ENCODE measurements around the gene RPS6KA5. TPM values are rescaled to one million over a fixed set of nuclear protein-coding genes. Genes with fewer than 3 reads are reported as not detected.

Gene RPS6KA5
- total and polyA plus RNA-seq, 7 experiments from 2014 or later: 17.7 to 43.5 (median 34.1) TPM

DNA sequence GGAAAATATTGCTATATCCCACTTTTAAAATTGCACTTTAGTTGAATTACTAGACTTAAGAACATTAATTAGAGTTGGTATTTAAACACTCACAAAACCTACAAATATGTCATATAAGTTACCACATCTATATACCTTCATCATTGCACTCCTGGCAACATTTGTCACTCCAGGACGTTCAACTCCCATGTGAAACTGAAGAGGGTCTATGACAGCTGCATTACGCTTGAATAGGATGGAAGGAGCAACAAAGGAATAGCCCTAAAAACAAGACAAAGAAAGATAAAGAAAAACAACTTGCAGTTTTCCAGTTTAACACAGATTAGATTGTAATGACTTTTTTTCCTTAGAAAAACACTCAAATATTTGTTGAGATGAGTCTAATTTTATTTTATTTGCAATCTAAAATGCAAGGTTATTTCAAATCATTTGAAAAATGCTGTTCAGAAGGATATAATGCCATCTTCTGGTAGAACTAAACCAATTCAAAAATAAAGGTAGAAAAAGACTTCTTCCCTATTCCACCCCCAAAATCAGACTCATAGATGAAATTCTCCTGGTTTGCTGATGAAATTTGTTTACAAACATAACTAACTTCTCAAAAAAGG lies 159.9 kb downstream of the RPS6KA5 start:
- no peaks in the 10 kb centered on the region for H3K27me3 ChIP-seq (ENCODE audit: control insufficient read depth in 2 of 2, insufficient read depth in 2 of 2, low read length in 2 of 2)
- no peaks in the 10 kb centered on the region for H3K4me1 ChIP-seq (ENCODE audit: control insufficient read depth in 2 of 2, insufficient read depth in 2 of 2, low read length in 2 of 2)
- no peaks in the 10 kb centered on the region for H3K9me3 ChIP-seq (ENCODE audit: control insufficient read depth in 2 of 3, low read length in 3 of 3)
- no peak overlapping the region for H3K4me3 ChIP-seq (ENCODE audit: low read length)
- peaks cover 4 to 35% (median 29%) of the 10 kb centered on the region in 5 donors for H3K36me3 Mint-ChIP-seq
- no peak for DNase-seq
- no peak overlapping the region for H3K4me3 Mint-ChIP-seq
- H3K9me3 Mint-ChIP-seq: no peaks in the 10 kb centered on the region
- H3K27ac ChIP-seq (ENCODE audit: low read depth, low read length): no peak overlapping the region
- ChIA-PET CTCF (interaction anchor here (1.4 to 5.4 kb wide), 2 partner anchors 271 to 273 kb away, joined by 3 to 155 read pairs; no protein-coding TSS in a partner anchor), POLR2A (no interaction called here)
- H3K27me3 Mint-ChIP-seq: no peaks in the 10 kb centered on the region
- intact Hi-C loops (cut with micrococcal nuclease): loop anchor here in 1 of 2 donors (10.0 kb wide), 1 partner anchor 244 kb away; no protein-coding TSS in a partner anchor
- H3K4me1 Mint-ChIP-seq: peaks cover 0 to 14% (median 0%) of the 10 kb centered on the region in 7 donors
- no peak for ATAC-seq
- H3K36me3 ChIP-seq (ENCODE audit: control insufficient read depth in 2 of 3, insufficient read depth in 3 of 3, low read length in 3 of 3): peaks cover 11 to 37% (median 16%) of the 10 kb centered on the region in 3 experiments
- H3K27ac Mint-ChIP-seq: peak overlapping the region in 1 of 9 donors; percentile 20

GRCh38 chr14:90897022-90897421 lies 163.4 kb downstream of the RPS6KA5 start:
- Histone ChIP-seq H3K4me3 (ENCODE audit: low read length) (no peak overlapping the region), H3K9me3 (ENCODE audit: control insufficient read depth in 2 of 3, low read length in 3 of 3) (no peaks in the 10 kb centered on the region), H3K36me3 (ENCODE audit: control insufficient read depth in 2 of 3, insufficient read depth in 3 of 3, low read length in 3 of 3) (peaks cover 11 to 45% (median 16%) of the 10 kb centered on the region in 3 experiments), H3K4me1 (ENCODE audit: control insufficient read depth in 2 of 2, insufficient read depth in 2 of 2, low read length in 2 of 2) (no peaks in the 10 kb centered on the region), H3K27ac (ENCODE audit: low read depth, low read length) (no peak overlapping the region), H3K27me3 (ENCODE audit: control insufficient read depth in 2 of 2, insufficient read depth in 2 of 2, low read length in 2 of 2) (no peaks in the 10 kb centered on the region)
- intact Hi-C loops (cut with micrococcal nuclease): no loop called here
- H3K4me1 Mint-ChIP-seq: no peaks in the 10 kb centered on the region
- CTCF ChIA-PET: interaction anchor here (2.1 kb wide), 1 partner anchor 276 kb away, joined by 9 read pairs; no protein-coding TSS in a partner anchor
- H3K4me3 Mint-ChIP-seq: no peak overlapping the region
- H3K27me3 Mint-ChIP-seq: no peaks in the 10 kb centered on the region
- no peak for ATAC-seq
- H3K27ac Mint-ChIP-seq: peak overlapping the region in 1 of 9 donors; percentile 9
- H3K9me3 Mint-ChIP-seq: no peaks in the 10 kb centered on the region
- H3K36me3 Mint-ChIP-seq: peaks cover 11 to 44% (median 34%) of the 10 kb centered on the region in 5 donors
- no peak for DNase-seq
- POLR2A ChIA-PET: no interaction called here

DNA sequence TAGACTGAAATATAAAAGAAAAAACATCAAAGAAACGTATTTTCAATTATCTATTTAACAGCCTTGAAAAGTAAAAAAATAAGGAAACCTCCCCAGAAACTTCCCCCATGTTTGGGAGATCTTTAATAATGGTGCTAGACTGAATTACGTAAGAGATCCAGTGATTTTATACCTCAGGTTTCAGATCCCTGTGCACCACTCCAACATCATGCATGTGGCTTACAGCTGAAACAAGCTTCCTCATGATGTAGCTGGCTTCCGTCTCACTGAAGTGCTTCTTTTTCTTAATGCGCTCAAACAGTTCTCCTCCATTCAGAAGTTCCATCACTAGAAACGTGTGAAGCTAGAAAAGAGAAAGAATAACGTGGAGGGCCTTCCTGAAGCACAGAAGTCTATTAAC lies 166.2 kb downstream of the RPS6KA5 start:
- peaks cover 7 to 42% (median 38%) of the 10 kb centered on the region in 5 donors for H3K36me3 Mint-ChIP-seq
- Histone ChIP-seq H3K36me3 (ENCODE audit: control insufficient read depth in 2 of 3, insufficient read depth in 3 of 3, low read length in 3 of 3) (peaks cover 10 to 49% (median 11%) of the 10 kb centered on the region in 3 experiments), H3K4me1 (ENCODE audit: control insufficient read depth in 2 of 2, insufficient read depth in 2 of 2, low read length in 2 of 2) (no peaks in the 10 kb centered on the region), H3K9me3 (ENCODE audit: control insufficient read depth in 2 of 3, low read length in 3 of 3) (no peaks in the 10 kb centered on the region), H3K27me3 (ENCODE audit: control insufficient read depth in 2 of 2, insufficient read depth in 2 of 2, low read length in 2 of 2) (no peaks in the 10 kb centered on the region), H3K27ac (ENCODE audit: low read depth, low read length) (no peak overlapping the region), H3K4me3 (ENCODE audit: low read length) (no peak overlapping the region)
- intact Hi-C loops (cut with micrococcal nuclease): no loop called here
- ChIA-PET POLR2A (no interaction called here), CTCF (interaction anchor here (0.9 kb wide), 1 partner anchor 280 kb away, joined by 3 read pairs; no protein-coding TSS in a partner anchor)
- H3K27me3 Mint-ChIP-seq: no peaks in the 10 kb centered on the region
- ATAC-seq: no peak
- DNase-seq: no peak
- H3K27ac Mint-ChIP-seq: no peak overlapping the region
- no peaks in the 10 kb centered on the region for H3K9me3 Mint-ChIP-seq
- H3K4me1 Mint-ChIP-seq: no peaks in the 10 kb centered on the region
- H3K4me3 Mint-ChIP-seq: no peak overlapping the region

- Mint-ChIP-seq H3K4me3 (no peak overlapping the region), H3K27ac (no peak overlapping the region), H3K4me1 (no peaks in the 10 kb centered on the region), H3K27me3 (no peaks in the 10 kb centered on the region), H3K36me3 (peaks cover 7 to 39% (median 34%) of the 10 kb centered on the region in 5 donors), H3K9me3 (no peaks in the 10 kb centered on the region)
- Histone ChIP-seq H3K27ac (ENCODE audit: low read depth, low read length) (no peak overlapping the region), H3K4me1 (ENCODE audit: control insufficient read depth in 2 of 2, insufficient read depth in 2 of 2, low read length in 2 of 2) (no peaks in the 10 kb centered on the region), H3K9me3 (ENCODE audit: control insufficient read depth in 2 of 3, low read length in 3 of 3) (no peaks in the 10 kb centered on the region), H3K27me3 (ENCODE audit: control insufficient read depth in 2 of 2, insufficient read depth in 2 of 2, low read length in 2 of 2) (no peaks in the 10 kb centered on the region), H3K36me3 (ENCODE audit: control insufficient read depth in 2 of 3, insufficient read depth in 3 of 3, low read length in 3 of 3) (peaks cover 5 to 42% (median 5%) of the 10 kb centered on the region in 3 experiments), H3K4me3 (ENCODE audit: low read length) (no peak overlapping the region)
- no peak for ATAC-seq
- ChIA-PET POLR2A (interaction anchor here (0.6 kb wide), 1 partner anchor 37 kb away, joined by 3 read pairs; no protein-coding TSS in a partner anchor), CTCF (interaction anchor here (0.9 kb wide), 1 partner anchor 281 kb away, joined by 3 read pairs; no protein-coding TSS in a partner anchor)
- DNase-seq: no peak
- intact Hi-C loops (cut with micrococcal nuclease): no loop called here
These were observed 166.9 kb downstream of the RPS6KA5 start for GRCh38 chr14:90893510-90893909.

DNA sequence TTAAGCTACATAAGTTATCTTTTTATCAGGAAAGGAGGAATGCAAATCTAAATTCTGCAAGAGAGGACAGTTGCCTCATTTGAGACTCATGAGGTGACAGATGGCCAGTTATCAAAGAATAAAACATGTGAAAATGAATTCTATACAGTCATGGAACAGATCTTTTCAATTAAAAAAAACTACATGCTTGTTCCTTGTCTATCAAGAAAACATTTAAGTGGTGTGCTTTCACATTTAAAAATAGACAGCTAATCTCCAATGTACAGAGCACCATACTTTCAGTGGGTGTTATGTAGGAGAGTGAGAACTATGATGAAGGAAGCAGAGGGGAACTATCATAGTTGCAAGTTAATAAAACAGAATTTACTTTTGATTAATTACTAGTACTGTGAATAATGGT lies 167.5 kb downstream of the RPS6KA5 start:
- ChIA-PET CTCF (interaction anchor here (0.6 to 0.7 kb wide), 2 partner anchors 10 to 400 kb away, joined by 3 read pairs; no protein-coding TSS in a partner anchor), POLR2A (no interaction called here)
- DNase-seq: no peak
- Mint-ChIP-seq H3K27me3 (no peaks in the 10 kb centered on the region), H3K27ac (no peak overlapping the region), H3K4me1 (no peaks in the 10 kb centered on the region), H3K4me3 (no peak overlapping the region), H3K9me3 (no peaks in the 10 kb centered on the region), H3K36me3 (peaks cover 7 to 36% (median 30%) of the 10 kb centered on the region in 5 donors)
- Histone ChIP-seq H3K4me3 (ENCODE audit: low read length) (no peak overlapping the region), H3K27me3 (ENCODE audit: control insufficient read depth in 2 of 2, insufficient read depth in 2 of 2, low read length in 2 of 2) (no peaks in the 10 kb centered on the region), H3K36me3 (ENCODE audit: control insufficient read depth in 2 of 3, insufficient read depth in 3 of 3, low read length in 3 of 3) (peaks cover 3 to 36% (median 5%) of the 10 kb centered on the region in 3 experiments), H3K27ac (ENCODE audit: low read depth, low read length) (no peak overlapping the region), H3K9me3 (ENCODE audit: control insufficient read depth in 2 of 3, low read length in 3 of 3) (no peaks in the 10 kb centered on the region), H3K4me1 (ENCODE audit: control insufficient read depth in 2 of 2, insufficient read depth in 2 of 2, low read length in 2 of 2) (no peaks in the 10 kb centered on the region)
- intact Hi-C loops (cut with micrococcal nuclease): no loop called here
- no peak for ATAC-seq

- ATAC-seq (no peak), DNase-seq (no peak)
- H3K4me1 ChIP-seq (ENCODE audit: control insufficient read depth in 2 of 2, insufficient read depth in 2 of 2, low read length in 2 of 2): no peaks in the 10 kb centered on the region
- intact Hi-C loops (cut with micrococcal nuclease): no loop called here
- peaks cover 0 to 21% (median 4%) of the 10 kb centered on the region in 3 experiments for H3K36me3 ChIP-seq (ENCODE audit: control insufficient read depth in 2 of 3, insufficient read depth in 3 of 3, low read length in 3 of 3)
- no peaks in the 10 kb centered on the region for H3K27me3 ChIP-seq (ENCODE audit: control insufficient read depth in 2 of 2, insufficient read depth in 2 of 2, low read length in 2 of 2)
- no peaks in the 10 kb centered on the region for H3K9me3 Mint-ChIP-seq
- H3K27ac ChIP-seq (ENCODE audit: low read depth, low read length): no peak overlapping the region
- H3K9me3 ChIP-seq (ENCODE audit: control insufficient read depth in 2 of 3, low read length in 3 of 3): no peaks in the 10 kb centered on the region
- no peak overlapping the region for H3K4me3 Mint-ChIP-seq
- H3K4me3 ChIP-seq (ENCODE audit: low read length): no peak overlapping the region
- no peaks in the 10 kb centered on the region for H3K4me1 Mint-ChIP-seq
- ChIA-PET CTCF (interaction anchor here (0.7 kb wide), 1 partner anchor 397 kb away, joined by 3 read pairs; no protein-coding TSS in a partner anchor), POLR2A (interaction anchor here (0.7 kb wide), 1 partner anchor 17 kb away, joined by 3 read pairs; no protein-coding TSS in a partner anchor)
- peaks cover 7 to 29% (median 25%) of the 10 kb centered on the region in 5 donors for H3K36me3 Mint-ChIP-seq
- no peaks in the 10 kb centered on the region for H3K27me3 Mint-ChIP-seq
- no peak overlapping the region for H3K27ac Mint-ChIP-seq
These were observed 169.1 kb downstream of the RPS6KA5 start for GRCh38 chr14:90891326-90891725.

Measured in naive thymus-derived CD4-positive, alpha-beta T cell (primary cell).